ENCODE results near the gene SLC25A21.

- TF ChIP-seq CTCF (IDR thresholded peaks at IDR 0.05; ENCODE audit: low read depth, low read length, poor library complexity, severe bottlenecking) = no peak
- TF ChIP-seq EZH2phosphoT487 (IDR thresholded peaks at IDR 0.05; ENCODE audit: borderline replicate concordance, low read length) = no peak
Measured at GRCh38 chr14:36829547-36829946, 342.9 kb downstream of the SLC25A21 start.

Data from DOHH2 (cell line).